OCI-M1 (cell line): Measurements from ENCODE around the gene CREB3L1.

Experiments
- DNase-seq: peaks from one replicate; lab custom pipeline; 2025; lab: John Stamatoyannopoulos, UW

The CREB3L1 gene

DNA sequence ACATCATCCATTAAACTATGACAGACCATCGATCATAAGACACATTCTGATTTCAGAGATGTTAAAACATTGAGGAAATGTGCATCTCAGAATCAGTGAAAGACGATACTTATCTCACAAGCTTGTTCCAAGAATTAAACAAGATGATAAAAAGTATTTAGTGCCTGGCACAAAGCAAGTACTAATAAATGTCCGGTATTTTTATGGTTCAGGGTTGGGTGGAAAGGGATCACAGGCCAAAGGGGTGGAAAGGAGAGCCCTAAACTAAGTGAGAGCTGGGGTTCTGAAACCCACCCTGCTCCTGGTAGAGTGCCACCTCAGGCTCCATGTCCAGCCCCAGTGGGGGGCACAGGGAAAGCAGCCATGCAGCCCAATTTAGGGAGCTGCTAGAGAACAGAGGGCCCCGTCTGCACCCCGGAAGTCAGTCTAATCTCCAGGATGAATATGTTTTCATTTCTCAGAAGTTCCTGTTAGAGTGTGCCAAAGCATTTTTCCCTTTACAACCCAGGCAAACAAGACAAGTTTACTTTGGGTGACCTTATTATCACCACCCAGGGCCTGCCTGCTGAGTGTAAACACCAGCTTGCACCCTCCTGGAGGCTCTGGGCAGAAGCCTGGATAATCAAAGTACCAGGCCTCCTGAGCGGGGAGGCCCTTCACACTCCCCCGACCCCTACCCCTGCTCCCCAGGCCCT is 3.8 kb upstream of the CREB3L1 start:
- no peak for DNase-seq

DNA sequence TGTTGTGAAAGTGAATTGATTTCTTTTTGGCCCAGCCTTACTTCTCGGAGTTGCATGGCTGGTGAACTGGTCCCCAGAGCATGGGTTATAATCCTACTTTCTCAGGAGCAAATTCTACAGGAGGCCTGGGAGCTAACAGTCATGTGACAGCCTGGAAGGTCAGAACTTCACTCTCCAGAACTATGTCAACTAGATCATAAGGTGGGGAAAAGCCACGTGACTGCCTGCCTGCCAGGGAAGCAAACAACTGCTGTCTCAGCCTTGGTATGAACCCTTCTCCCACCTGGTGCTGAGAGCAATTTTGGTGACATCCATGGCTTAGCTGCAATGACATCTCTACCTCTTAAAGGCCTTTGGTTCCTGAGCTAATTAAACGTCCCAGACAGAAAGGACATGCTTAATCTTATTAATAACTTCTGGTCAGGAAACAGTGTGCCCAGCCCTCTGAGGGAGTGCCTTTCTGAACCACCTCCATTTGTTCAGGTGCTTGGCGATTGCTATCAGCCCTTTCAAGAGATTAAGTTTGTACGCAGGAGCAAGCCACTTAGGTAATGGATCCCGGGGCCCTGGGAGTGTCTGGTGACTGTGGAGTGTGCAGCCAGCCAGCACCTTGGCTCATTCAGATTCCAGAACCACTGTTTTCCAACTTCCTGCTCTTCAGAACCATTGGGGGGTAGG is 1.4 kb upstream of the CREB3L1 start:
- DNase-seq, result no peak

GRCh38 chr11:46277313-46277621 is 195 bp upstream of the CREB3L1 start:
- DNase-seq, result peak; percentile 66

GRCh38 chr11:46278387-46279125 is 1.1 kb downstream of the CREB3L1 start:
- DNase-seq, result peak; percentile 66

GRCh38 chr11:46279126-46280099 is 2.0 kb downstream of the CREB3L1 start:
- no peak for DNase-seq

GRCh38 chr11:46280706-46281105 is 3.2 kb downstream of the CREB3L1 start:
- no peak for DNase-seq

- DNase-seq, result no peak
Measured at GRCh38 chr11:46281371-46281831, 3.9 kb downstream of the CREB3L1 start.

DNA sequence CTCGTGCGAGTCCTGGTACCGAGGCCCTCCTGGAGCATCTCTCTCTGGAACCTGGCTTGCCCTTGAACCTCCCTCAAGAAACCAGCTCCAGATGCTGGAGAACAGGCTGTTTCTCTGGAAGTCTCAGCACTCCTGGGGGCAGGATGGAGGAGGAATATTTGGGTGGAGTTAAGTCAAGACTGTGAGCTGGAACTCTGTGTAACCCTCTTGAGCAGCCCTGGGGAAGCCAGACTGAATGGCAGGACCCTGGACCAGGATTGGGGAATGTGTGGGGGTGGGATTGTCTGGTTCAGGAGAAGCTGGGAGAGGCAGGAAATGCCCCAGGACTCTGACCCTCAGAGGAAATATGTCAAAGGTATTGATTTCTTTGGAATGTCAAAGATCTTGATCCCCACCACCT is 7.7 kb downstream of the CREB3L1 start:
- DNase-seq, result no peak

DNA sequence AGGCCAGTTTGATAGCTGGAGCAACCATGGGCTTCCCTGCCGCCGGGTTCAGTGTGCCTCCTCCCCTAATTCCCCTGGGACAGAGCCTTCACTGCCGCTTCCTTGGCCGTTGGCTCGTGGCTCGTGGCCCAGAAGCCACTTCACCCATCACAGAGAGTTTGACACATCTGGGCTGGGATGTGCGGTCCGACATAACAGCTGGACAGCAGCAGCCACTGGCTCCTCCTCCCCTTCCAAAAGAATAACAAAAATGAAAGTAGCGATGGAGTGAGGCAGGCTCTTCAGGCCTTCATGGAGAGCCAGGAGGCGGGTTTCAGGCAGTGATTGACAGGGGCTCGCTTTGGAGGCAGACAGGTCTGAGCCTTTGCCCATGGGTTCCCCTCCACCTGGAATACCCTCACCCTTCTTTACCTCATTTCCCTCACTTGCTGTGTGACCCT is 8.2 kb downstream of the CREB3L1 start:
- DNase-seq, result no peak

DNA sequence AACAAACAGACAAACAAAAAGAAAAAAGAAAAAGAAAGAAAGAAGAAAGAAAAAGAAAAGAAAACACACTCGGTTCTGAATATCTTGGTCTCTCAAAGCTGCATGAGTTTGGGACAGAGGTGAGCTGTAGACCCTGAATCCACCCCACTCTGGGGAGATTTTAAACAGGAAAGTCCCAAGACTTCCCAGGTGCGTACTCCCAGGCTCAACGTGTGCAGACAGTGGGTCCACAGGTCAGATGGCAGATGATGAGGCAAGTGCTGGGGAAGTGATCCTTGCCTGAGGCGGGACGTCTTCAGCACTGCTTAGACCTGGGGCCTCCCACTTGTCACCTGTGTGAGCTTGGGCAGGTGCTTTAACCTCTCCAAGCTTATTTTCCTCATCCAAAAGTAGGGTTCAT is 9.3 kb downstream of the CREB3L1 start:
- no peak for DNase-seq

DNA sequence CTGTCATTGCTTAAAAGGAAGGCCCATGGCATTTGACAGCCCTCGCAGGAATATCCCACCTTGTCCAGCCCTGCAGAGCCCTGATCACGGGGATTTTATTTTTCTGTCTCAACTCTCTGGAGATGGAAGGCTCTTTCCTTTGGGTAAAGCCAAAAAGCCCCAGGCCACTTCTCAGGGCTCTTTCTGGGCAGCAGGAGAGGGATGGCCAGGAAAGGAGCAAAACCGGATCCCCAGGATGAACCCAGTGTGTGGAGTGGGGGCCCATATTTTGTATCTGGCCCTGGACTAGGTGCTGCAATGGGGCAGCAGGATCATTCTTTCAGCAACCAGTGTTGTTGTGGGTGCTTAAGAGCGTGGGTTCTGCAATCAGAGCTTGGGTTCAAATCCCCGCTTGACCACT is 11.0 kb downstream of the CREB3L1 start:
- DNase-seq, result no peak

DNA sequence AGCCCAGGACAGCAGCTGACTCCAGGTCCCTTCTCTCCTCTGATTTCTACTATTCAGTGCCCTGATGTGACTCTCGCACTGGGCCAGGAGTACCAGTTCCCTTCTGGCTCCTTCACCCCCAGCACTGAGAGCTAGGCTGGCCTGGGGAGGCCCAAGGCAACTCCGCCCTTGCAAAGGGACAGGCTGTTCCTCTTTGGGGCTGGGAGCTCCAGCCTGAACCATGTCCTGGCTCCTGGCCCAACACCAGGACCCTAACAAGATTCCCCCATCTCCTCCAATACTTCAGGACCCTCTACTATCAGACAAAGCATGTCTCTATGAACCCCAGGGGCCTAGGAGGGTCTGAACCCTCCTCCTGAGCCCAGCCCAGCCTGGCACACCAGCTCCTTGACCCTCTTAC is 12.5 kb downstream of the CREB3L1 start:
- no peak for DNase-seq

DNA sequence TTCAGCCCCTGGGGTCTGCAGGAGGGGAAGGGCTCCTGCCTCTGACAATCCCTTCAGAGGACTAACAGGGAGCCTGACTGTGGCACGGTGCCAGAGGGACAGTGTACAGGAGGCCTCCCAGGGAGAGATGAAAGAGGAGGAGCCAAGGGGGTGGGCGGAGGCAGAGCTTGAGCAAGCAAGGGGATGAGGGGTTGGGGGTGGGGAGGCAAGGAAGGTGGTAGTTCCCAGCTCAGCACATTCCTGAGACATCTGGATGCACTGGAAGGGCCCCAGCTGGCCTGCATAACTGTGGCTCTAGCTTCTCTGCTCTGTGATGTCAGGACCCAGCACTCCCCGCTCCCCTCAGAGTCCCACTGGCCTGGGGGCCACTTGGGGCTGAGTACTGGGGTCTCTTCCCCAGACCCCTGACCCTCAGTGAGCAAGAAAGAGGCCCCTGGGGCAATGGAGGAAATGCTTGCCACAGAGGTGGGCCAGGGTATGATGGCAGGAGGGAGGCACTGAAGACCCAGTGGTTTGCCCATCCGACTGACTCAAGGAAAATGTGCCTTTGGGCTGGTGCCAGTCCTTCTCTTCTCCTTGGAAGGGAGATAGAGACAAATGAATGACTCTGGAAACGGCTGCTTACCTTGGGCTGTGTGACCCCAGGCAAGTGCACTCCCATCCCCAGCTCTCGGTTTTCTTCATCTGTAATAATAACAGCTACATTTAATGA is 13.3 kb downstream of the CREB3L1 start:
- peak; percentile 37 for DNase-seq

GRCh38 chr11:46291441-46292150 is 14.1 kb downstream of the CREB3L1 start:
- no peak for DNase-seq

- DNase-seq, result no peak
Measured at GRCh38 chr11:46293066-46293465, 15.6 kb downstream of the CREB3L1 start.

GRCh38 chr11:46293641-46294103 is 16.2 kb downstream of the CREB3L1 start:
- no peak for DNase-seq

GRCh38 chr11:46294365-46295309 is 17.2 kb downstream of the CREB3L1 start:
- no peak for DNase-seq

GRCh38 chr11:46295312-46296058 is 18.0 kb downstream of the CREB3L1 start:
- peak; percentile 81 for DNase-seq
